GM12874 (cell line): ENCODE results near the gene RNF2.

ENCODE experiments used
- CTCF ChIP-seq: IDR thresholded peaks from 2 replicates; pipeline ENCODE4 v1.5.1; 2011; ENCODE audit warnings: low read depth, mild to moderate bottlenecking, control low read depth, low read length, moderate library complexity; ENCODE audit not compliant: insufficient read depth

RNF2 gene

GRCh38 chr1:185053204-185053603 is 7.8 kb downstream of the RNF2 start:
- no peak for TF ChIP-seq CTCF

GRCh38 chr1:185054365-185055060 is 9.2 kb downstream of the RNF2 start:
- TF ChIP-seq CTCF = no peak

- TF ChIP-seq CTCF = no peak
These were observed 12.8 kb downstream of the RNF2 start for GRCh38 chr1:185058110-185058509.

GRCh38 chr1:185058876-185059275 is 13.5 kb downstream of the RNF2 start:
- no peak for TF ChIP-seq CTCF

GRCh38 chr1:185059950-185060571 is 14.7 kb downstream of the RNF2 start:
- no peak for TF ChIP-seq CTCF

- no peak for TF ChIP-seq CTCF
These were observed 17.5 kb downstream of the RNF2 start for GRCh38 chr1:185062710-185063370.

GRCh38 chr1:185063719-185064118 is 18.4 kb downstream of the RNF2 start:
- TF ChIP-seq CTCF = no peak
